ENCODE measurements around the gene TNFRSF19. TPM values are rescaled to one million over a fixed set of nuclear protein-coding genes. Genes with fewer than 3 reads are reported as not detected.

Gene TNFRSF19
- total and polyA plus RNA-seq, 12 donors = 17.8 to 49.6 (median 30.6) TPM

DNA sequence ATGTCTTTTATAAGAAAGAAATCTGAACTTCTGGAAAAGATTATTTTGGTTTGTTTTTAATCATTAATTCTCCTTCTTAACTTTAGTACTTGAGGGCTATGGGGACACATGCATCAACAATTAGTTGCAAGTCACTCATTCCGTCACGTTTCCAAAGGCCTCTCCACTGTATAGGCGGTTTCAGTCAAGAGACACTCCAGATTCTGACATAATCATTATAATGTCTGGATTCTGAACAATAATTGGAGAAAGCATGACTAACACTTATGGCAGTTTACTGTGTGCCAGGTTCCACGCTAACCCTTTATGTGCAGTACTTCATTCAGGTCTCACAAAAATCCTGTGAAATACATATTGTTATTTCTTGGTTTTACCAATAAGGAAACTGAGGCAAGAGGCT is 71.9 kb downstream of the TNFRSF19 start:
- Histone ChIP-seq H3K36me3 (peaks cover 0 to 20% (median 0%) of the 10 kb centered on the region in 9 donors), H3K4me3 (no peak overlapping the region), H3K4me1 (peaks cover 0 to 58% (median 38%) of the 10 kb centered on the region in 9 donors), H3K27me3 (no peaks in the 10 kb centered on the region), H3K27ac (no peak overlapping the region), H3K9me3 (peaks cover 0 to 3% (median 0%) of the 10 kb centered on the region in 11 donors)
- intact Hi-C loops (cut with DNase I) = no loop called here
- WGBS, 2 donors = 79 to 84% methylated on average over 4 of the region's 4 CpGs
- DNase-seq (no peak), ATAC-seq (no peak)
- TF ChIP-seq, protein P1, sequence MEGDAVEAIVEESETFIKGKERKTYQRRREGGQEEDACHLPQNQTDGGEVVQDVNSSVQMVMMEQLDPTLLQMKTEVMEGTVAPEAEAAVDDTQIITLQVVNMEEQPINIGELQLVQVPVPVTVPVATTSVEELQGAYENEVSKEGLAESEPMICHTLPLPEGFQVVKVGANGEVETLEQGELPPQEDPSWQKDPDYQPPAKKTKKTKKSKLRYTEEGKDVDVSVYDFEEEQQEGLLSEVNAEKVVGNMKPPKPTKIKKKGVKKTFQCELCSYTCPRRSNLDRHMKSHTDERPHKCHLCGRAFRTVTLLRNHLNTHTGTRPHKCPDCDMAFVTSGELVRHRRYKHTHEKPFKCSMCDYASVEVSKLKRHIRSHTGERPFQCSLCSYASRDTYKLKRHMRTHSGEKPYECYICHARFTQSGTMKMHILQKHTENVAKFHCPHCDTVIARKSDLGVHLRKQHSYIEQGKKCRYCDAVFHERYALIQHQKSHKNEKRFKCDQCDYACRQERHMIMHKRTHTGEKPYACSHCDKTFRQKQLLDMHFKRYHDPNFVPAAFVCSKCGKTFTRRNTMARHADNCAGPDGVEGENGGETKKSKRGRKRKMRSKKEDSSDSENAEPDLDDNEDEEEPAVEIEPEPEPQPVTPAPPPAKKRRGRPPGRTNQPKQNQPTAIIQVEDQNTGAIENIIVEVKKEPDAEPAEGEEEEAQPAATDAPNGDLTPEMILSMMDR (IDR thresholded peaks at IDR 0.05) = no peak

DNA sequence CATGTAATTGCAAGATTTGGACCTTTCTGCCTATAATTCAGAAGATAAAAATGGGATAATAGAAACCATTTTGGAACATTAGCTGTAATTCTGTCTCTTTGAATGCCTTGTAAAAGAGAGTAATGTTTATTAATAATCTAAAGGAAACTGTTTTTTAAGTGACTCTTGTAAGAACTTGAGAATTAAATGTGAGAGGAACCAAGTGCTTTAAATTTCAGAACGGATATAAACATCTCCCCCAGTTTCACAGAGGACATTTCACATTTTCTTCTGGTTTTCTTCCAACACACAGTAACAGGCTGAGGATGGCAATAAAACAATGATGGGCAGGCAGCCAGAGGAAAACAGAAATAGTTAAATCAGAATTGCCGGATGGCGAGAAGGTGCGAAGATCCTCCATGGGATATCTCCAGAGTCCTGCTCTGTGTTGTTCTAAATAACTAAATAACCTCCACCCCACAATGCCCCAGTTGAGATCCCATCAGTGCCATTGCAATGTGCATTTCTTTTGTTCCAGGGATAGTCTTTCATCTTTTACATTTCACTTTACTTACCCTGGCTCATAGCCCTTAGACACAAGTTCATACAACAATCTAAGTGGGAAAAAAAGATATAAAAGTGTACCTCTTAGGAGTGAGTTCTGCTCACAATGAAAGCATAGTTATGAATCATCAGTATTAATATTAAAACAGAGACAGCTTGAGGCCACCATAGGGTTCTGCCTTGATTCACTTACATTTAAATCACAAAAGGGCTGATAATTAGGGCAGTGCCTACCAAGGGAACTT is 73.3 kb downstream of the TNFRSF19 start:
- intact Hi-C loops (cut with DNase I) = no loop called here
- peaks cover 0 to 20% (median 0%) of the 10 kb centered on the region in 9 donors for H3K36me3 ChIP-seq
- TF ChIP-seq, protein P1 (IDR thresholded peaks at IDR 0.05) = no peak
- 33 to 44% methylated on average over 4 of the region's 4 CpGs for WGBS, 2 donors
- H3K27ac ChIP-seq = peak overlapping the region in 3 of 10 donors; percentile 0 to 64 (median 25)
- H3K4me1 ChIP-seq = peaks cover 0 to 44% (median 25%) of the 10 kb centered on the region in 9 donors
- H3K4me3 ChIP-seq = no peak overlapping the region
- ATAC-seq = peak in 1 of 8 donors; percentile 18
- H3K9me3 ChIP-seq = peaks cover 0 to 7% (median 0%) of the 10 kb centered on the region in 11 donors
- no peak for DNase-seq
- H3K27me3 ChIP-seq = no peaks in the 10 kb centered on the region

DNA sequence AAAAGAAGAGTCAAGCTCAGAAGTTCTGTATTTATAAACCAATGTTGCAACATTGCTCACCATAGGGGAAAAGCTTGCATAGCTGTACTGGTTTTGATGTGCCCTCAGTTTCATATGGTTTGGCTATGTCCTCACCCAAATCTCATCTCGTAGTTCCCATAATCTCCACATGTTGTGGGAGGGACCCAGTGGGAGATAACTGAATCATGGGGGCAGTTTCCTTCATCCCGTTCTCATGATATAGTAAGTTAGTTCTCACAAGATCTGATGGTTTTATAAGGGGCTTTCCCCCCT is 73.9 kb downstream of the TNFRSF19 start:
- ATAC-seq (no peak), DNase-seq (no peak)
- WGBS, 2 donors = 62 to 63% methylated on average over 2 of the region's 2 CpGs
- TF ChIP-seq, protein P1 (IDR thresholded peaks at IDR 0.05) = no peak
- Histone ChIP-seq H3K27me3 (no peaks in the 10 kb centered on the region), H3K36me3 (peaks cover 0 to 20% (median 0%) of the 10 kb centered on the region in 9 donors), H3K4me3 (no peak overlapping the region), H3K27ac (peak overlapping the region in 1 of 10 donors; percentile 64), H3K9me3 (peaks cover 0 to 7% (median 0%) of the 10 kb centered on the region in 11 donors), H3K4me1 (peaks cover 0 to 39% (median 23%) of the 10 kb centered on the region in 9 donors)
- intact Hi-C loops (cut with DNase I) = no loop called here

DNA sequence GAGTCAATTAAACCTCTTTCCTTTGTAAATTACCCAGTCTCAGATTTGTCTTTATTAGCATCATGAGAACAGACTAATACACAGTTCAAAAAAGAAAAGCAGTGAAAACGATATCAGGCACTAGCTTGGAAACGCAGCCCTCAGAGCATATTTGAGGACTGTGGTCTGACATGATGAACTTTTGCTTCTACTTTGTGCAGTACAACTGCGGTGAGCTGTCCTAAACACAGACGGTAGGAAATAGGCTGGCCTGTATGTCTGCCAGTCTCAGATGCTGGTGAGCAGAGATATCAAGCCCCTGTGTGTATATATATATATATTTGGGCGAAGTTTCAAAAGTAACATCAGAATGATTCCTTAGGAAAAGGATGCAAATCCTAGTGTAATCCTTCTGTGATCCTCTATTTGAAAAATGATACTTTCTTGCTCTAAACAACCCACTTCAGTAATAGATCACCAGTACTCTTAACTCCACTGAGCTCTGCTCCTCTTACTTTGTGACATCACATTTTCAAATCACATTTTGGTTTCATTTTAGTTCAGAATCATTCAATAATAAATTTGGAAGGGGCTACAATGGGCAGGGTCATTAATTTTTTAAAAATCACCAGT is 74.4 kb downstream of the TNFRSF19 start:
- Histone ChIP-seq H3K36me3 (peaks cover 0 to 20% (median 0%) of the 10 kb centered on the region in 9 donors), H3K4me1 (peaks cover 0 to 34% (median 23%) of the 10 kb centered on the region in 9 donors), H3K27ac (peak overlapping the region in 1 of 10 donors; percentile 64), H3K27me3 (no peaks in the 10 kb centered on the region), H3K4me3 (no peak overlapping the region), H3K9me3 (peaks cover 0 to 9% (median 0%) of the 10 kb centered on the region in 11 donors)
- TF ChIP-seq, protein P1 (IDR thresholded peaks at IDR 0.05) = no peak
- ATAC-seq (peak in 1 of 8 donors; percentile 29), DNase-seq (no peak)
- intact Hi-C loops (cut with DNase I) = no loop called here
- WGBS, 2 donors = 59 to 63% methylated on average over 5 of the region's 5 CpGs
